ENCODE data around the gene ACAD10. TPM values are rescaled to one million over a fixed set of nuclear protein-coding genes. Genes with fewer than 3 reads are reported as not detected.

ACAD10 gene
- total RNA-seq, 6 donors from 2014 or later: 16.7 to 83.8 (median 27.0) TPM

DNA sequence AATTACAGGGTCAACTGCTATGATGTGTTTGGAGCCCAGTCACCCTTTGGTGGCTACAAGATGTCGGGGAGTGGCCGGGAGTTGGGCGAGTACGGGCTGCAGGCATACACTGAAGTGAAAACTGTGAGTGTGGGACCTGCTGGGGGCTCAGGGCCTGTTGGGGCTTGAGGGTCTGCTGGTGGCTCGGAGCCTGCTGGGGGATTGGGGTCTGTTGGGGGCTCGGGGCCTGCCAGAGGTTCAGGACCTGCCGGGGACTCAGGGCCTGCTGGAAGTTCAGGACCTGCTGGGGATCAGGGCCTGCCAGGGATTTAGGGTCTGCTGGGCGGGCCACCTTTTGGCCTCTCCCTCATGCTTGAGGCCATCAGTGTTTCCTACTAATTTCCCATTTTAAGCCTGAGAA, 118.0 kb downstream of the ACAD10 start:
- ATAC-seq (ENCODE audit: low FRiP score in 2 of 2) (no peak), DNase-seq (peak in 1 of 2 donors; percentile 44)
- 94 to 98% methylated on average over 5 to 8 of the region's 8 CpGs for WGBS, 2 donors
- Histone ChIP-seq H3K4me3 (no peak overlapping the region), H3K27ac (no peak overlapping the region), H3K36me3 (peaks cover 56 to 98% (median 86%) of the 10 kb centered on the region in 4 donors), H3K4me1 (no peaks in the 10 kb centered on the region), H3K27me3 (no peaks in the 10 kb centered on the region), H3K9me3 (no peaks in the 10 kb centered on the region)
- TF ChIP-seq POLR2A (IDR thresholded peaks at IDR 0.05) (no peak), EP300 (IDR thresholded peaks at IDR 0.05) (no peak), POLR2AphosphoS5 (IDR thresholded peaks at IDR 0.05) (no peak)
- TF ChIP-seq, protein P1, sequence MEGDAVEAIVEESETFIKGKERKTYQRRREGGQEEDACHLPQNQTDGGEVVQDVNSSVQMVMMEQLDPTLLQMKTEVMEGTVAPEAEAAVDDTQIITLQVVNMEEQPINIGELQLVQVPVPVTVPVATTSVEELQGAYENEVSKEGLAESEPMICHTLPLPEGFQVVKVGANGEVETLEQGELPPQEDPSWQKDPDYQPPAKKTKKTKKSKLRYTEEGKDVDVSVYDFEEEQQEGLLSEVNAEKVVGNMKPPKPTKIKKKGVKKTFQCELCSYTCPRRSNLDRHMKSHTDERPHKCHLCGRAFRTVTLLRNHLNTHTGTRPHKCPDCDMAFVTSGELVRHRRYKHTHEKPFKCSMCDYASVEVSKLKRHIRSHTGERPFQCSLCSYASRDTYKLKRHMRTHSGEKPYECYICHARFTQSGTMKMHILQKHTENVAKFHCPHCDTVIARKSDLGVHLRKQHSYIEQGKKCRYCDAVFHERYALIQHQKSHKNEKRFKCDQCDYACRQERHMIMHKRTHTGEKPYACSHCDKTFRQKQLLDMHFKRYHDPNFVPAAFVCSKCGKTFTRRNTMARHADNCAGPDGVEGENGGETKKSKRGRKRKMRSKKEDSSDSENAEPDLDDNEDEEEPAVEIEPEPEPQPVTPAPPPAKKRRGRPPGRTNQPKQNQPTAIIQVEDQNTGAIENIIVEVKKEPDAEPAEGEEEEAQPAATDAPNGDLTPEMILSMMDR (IDR thresholded peaks at IDR 0.05): no peak

DNA sequence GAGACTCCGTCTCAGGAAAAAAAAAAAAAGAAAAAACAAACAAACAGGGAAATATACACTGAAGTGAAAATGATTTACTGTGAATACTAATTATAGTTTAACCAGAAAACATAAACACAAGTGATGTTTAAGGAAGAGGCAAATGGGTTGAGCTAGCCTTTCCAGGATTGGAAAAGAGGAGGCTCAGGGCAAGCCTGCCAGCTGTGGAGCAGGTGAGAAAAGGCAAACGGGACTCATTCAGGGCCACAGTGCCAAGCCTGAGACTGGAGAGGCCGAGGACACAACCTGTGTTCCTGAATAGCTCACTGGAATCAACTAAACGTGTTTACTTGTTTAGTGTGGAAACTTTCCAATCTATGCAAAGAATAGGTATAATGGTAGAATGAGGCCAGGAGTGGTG, 120.5 kb downstream of the ACAD10 start:
- 73 to 76% methylated on average over 4 of the region's 4 CpGs for WGBS, 2 donors

More for the DNA sequence above, 120.5 kb downstream of the ACAD10 start:
- Histone ChIP-seq H3K9me3 (no peaks in the 10 kb centered on the region), H3K36me3 (peaks cover 43 to 98% (median 86%) of the 10 kb centered on the region in 4 donors), H3K4me1 (no peaks in the 10 kb centered on the region), H3K4me3 (no peak overlapping the region), H3K27me3 (no peaks in the 10 kb centered on the region), H3K27ac (peak overlapping the region in 2 of 4 donors; percentile 21 to 53)
- no peak for ATAC-seq (ENCODE audit: low FRiP score in 2 of 2)
- no peak for TF ChIP-seq EP300 (IDR thresholded peaks at IDR 0.05)
- TF ChIP-seq, protein P1 (IDR thresholded peaks at IDR 0.05): no peak
- no peak for TF ChIP-seq POLR2AphosphoS5 (IDR thresholded peaks at IDR 0.05)
- TF ChIP-seq POLR2A (IDR thresholded peaks at IDR 0.05): no peak
- DNase-seq: no peak

Small RNA genes lying within 50 kb of the gene (small RNA-seq; reads per million reads assigned to genes)
- gene MIR6761: 1.0 to 3.3 (median 1.7) reads per million in 4 donors

Other genes with a start within 250 kb of the ACAD10 start
- gene ATXN2, start 86.7 kb upstream of the ACAD10 start, total RNA-seq: 100 to 1,000 TPM in 2 of 6 donors, 10 to 100 TPM in 4; 50.7 to 189 (median 75.2) TPM
- gene BRAP, start 97 bp upstream of the ACAD10 start, total RNA-seq: 10 to 100 TPM; 11.0 to 17.8 (median 15.5) TPM
- 100 to 1,000 TPM; 138 to 573 (median 265) TPM for gene ALDH2, start 80.9 kb downstream of the ACAD10 start, total RNA-seq
- gene MAPKAPK5, start 156.2 kb downstream of the ACAD10 start, total RNA-seq: 10 to 100 TPM; 27.2 to 60.8 (median 42.3) TPM